ENCODE measurements around the gene GRIN2C. TPM values are rescaled to one million over a fixed set of nuclear protein-coding genes. Genes with fewer than 3 reads are reported as not detected.

The GRIN2C gene
- total and polyA plus RNA-seq, 9 donors = 0.11 to 0.82 (median 0.36) TPM

DNA sequence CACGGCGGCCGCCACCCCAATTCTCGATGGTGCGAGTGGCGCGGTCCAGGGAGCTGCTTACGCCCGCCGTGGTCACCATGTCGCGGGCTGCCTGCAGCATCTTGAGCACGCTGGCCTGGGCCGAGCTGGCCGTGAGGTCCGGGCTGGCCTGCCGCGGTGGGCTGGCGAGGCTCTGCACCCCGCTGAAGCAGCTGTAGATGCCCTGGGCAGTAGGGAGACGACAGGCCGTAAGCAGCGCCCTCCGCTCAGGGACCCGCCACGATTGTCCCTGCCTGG lies 16.4 kb downstream of the GRIN2C start:
- Histone ChIP-seq H3K27ac (no peak overlapping the region), H3K9me3 (no peaks in the 10 kb centered on the region), H3K4me3 (no peak overlapping the region), H3K27me3 (no peaks in the 10 kb centered on the region), H3K4me1 (ENCODE audit: insufficient read depth) (peaks cover 9% of the 10 kb centered on the region), H3K36me3 (no peaks in the 10 kb centered on the region)
- intact Hi-C loops (cut with DNase I) = no loop called here
- TF ChIP-seq POLR2A (IDR thresholded peaks at IDR 0.05) (no peak), EP300 (IDR thresholded peaks at IDR 0.05) (no peak)
- TF ChIP-seq, protein P1, sequence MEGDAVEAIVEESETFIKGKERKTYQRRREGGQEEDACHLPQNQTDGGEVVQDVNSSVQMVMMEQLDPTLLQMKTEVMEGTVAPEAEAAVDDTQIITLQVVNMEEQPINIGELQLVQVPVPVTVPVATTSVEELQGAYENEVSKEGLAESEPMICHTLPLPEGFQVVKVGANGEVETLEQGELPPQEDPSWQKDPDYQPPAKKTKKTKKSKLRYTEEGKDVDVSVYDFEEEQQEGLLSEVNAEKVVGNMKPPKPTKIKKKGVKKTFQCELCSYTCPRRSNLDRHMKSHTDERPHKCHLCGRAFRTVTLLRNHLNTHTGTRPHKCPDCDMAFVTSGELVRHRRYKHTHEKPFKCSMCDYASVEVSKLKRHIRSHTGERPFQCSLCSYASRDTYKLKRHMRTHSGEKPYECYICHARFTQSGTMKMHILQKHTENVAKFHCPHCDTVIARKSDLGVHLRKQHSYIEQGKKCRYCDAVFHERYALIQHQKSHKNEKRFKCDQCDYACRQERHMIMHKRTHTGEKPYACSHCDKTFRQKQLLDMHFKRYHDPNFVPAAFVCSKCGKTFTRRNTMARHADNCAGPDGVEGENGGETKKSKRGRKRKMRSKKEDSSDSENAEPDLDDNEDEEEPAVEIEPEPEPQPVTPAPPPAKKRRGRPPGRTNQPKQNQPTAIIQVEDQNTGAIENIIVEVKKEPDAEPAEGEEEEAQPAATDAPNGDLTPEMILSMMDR (IDR thresholded peaks at IDR 0.05) = no peak
- WGBS, 3 donors = 29 to 54% (median 35%) methylated on average over 23 to 26 of the region's 26 CpGs
- no peak for DNase-seq

DNA sequence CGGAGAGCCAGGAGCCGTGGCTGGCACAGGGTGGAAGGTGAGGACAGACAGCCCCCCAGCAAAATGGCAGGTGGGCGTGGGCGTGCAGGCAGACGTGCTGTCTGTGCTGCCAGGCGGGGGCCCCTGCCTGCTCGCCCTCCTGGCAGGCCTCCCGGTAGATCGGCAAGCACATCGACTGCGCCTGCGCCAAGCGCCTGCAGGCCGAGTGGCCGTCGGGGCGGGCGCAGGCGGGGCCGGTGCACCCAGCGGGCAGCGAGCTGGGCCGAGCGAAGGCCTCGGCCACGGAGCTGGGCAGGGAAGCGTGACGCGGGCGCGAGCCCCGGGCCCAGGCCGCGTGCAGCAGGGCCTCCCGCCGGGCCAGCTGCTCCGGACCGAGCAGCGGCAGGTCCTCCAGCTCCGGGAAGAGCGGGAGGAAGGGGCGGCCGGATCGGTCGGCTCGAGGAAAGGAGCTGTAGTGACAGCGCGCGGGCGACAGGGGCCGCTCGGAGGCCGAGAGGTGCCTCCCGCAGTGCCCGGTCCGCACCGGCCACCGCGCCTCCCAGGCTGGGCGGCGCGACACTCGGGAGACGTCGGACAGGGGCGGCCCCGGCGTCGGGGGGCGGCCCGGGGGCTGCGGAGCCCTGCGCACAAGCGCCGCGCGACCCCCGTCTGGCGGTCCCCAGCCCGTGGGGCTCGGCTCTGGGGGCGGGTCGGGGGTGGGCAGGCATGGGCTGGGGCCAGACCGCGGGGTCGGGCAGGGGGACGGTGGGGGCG lies 16.9 kb downstream of the GRIN2C start:
- Histone ChIP-seq H3K27me3 (no peaks in the 10 kb centered on the region), H3K4me1 (ENCODE audit: insufficient read depth) (peaks cover 9% of the 10 kb centered on the region), H3K36me3 (no peaks in the 10 kb centered on the region), H3K4me3 (peak overlapping the region; percentile 29), H3K27ac (peak overlapping the region in 1 of 2 donors; percentile 62), H3K9me3 (no peaks in the 10 kb centered on the region)
- TF ChIP-seq, protein P1 (IDR thresholded peaks at IDR 0.05) = peak in 2 of 3 donors; percentile 41 to 51
- TF ChIP-seq EP300 (IDR thresholded peaks at IDR 0.05) (no peak), POLR2A (IDR thresholded peaks at IDR 0.05) (no peak)
- intact Hi-C loops (cut with DNase I) = no loop called here
- WGBS, 3 donors = 2% methylated on average over 35 to 88 of the region's 88 CpGs
- DNase-seq = peak; percentile 62 to 87 (median 81)

DNA sequence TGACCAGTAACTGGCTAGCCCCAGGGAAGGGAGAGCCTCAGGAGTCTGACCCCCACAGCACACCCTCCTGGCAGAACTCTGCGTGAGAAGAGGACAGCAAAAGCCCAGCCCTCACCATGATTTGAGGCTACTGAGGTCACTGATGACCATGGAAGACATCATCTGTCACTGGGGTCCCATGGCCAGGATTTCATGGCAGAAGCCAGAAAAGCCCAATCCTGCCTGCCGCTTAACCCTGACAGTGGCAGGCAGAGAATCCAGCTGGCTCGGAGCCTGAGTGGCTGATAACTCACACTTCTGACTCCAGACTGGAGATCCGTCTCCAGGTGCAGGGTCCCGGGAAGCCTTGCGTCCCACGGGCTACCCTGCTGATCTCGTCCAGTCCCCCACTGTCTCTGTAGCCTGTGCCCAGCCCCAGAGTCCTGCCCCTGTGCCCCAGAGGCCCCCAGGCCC lies 17.5 kb downstream of the GRIN2C start:
- peak overlapping the region in 1 of 2 donors; percentile 62 for H3K27ac ChIP-seq
- peak in 1 of 5 donors; percentile 56 for DNase-seq
- H3K4me3 ChIP-seq = peak overlapping the region; percentile 29
- no peaks in the 10 kb centered on the region for H3K36me3 ChIP-seq
- no peaks in the 10 kb centered on the region for H3K9me3 ChIP-seq
- intact Hi-C loops (cut with DNase I) = no loop called here
- no peak for TF ChIP-seq EP300 (IDR thresholded peaks at IDR 0.05)
- TF ChIP-seq, protein P1 (IDR thresholded peaks at IDR 0.05) = no peak
- peaks cover 9% of the 10 kb centered on the region for H3K4me1 ChIP-seq (ENCODE audit: insufficient read depth)
- H3K27me3 ChIP-seq = no peaks in the 10 kb centered on the region
- WGBS, 3 donors = 19 to 32% (median 27%) methylated on average over 5 to 8 of the region's 8 CpGs

DNA sequence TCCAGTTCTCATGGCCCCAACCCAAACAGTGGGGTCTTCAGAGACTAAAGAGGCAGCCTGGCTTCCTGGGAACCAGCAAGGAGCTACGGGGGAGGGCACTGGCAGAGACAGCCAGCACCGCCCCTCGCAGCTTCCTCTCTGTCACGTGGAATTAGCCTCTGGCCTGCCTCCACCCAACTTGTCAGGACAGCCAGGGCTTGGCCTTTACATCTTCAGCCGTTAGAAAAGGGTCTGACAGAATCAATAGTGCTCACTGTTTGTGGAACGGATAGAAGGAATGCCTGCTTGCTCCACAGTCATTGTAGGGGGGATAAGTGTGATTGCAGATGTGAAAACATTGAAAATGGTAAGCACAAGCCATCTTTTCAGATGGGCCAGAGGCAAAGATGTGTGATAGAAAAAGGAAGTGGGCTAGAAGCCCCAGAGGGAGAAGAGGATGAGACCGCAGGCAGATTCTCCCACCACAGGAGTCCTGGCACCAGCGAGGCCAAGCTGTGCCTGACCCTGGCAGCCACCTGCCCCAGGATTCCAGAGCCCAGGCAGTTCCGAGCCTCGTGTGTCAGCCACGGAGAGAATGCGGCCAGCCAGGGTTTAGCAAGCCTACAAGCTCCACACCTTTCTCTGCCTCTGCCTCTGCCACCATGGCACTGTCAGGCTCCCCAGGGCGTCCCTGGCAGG lies 18.6 kb downstream of the GRIN2C start:
- peak; percentile 55 to 69 (median 61) for DNase-seq
- H3K36me3 ChIP-seq = no peaks in the 10 kb centered on the region
- peaks cover 9% of the 10 kb centered on the region for H3K4me1 ChIP-seq (ENCODE audit: insufficient read depth)
- H3K27ac ChIP-seq = peak overlapping the region in 1 of 2 donors; percentile 26
- intact Hi-C loops (cut with DNase I) = no loop called here
- H3K27me3 ChIP-seq = no peaks in the 10 kb centered on the region
- WGBS, 3 donors = 35 to 42% (median 40%) methylated on average over 13 of the region's 13 CpGs
- no peaks in the 10 kb centered on the region for H3K9me3 ChIP-seq
- no peak overlapping the region for H3K4me3 ChIP-seq
- no peak for TF ChIP-seq POLR2A (IDR thresholded peaks at IDR 0.05)
- TF ChIP-seq EP300 (IDR thresholded peaks at IDR 0.05) = no peak
- TF ChIP-seq, protein P1 (IDR thresholded peaks at IDR 0.05) = no peak
